Right lobe of liver (tissue), 6 donors: ENCODE results near the gene SLC17A9. TPM values are rescaled to one million over a fixed set of nuclear protein-coding genes. Genes with fewer than 3 reads are reported as not detected.

Source experiments
- ATAC-seq, 4 donors: fragments of 200-7000 bp; cut with Tn5 transposase; one replicate each; pipeline ENCODE4 v1.9.1; 2020; ENCODE audit warnings: mild to moderate bottlenecking in 4 of 4, moderate library complexity in 4 of 4
- DNase-seq, 3 donors: peaks; one replicate each; pipeline ENCODE4 v3.0.0-alpha.2; 2020
- H3K27ac ChIP-seq, 3 donors: fragments of 200-600 bp; one replicate each; pipeline ENCODE4 v1.8.0; 2022
- H3K27me3 ChIP-seq, 2 donors: fragments of 200-600 bp; one replicate each; pipeline ENCODE4 v1.8.0; 2022
- H3K36me3 ChIP-seq, 4 donors: fragments of 200-600 bp; sonication (generic) in 1 of 4; one replicate each; pipeline versions ENCODE4 v1.5.1 to v1.8.0; 2017 to 2022; ENCODE audit warnings: control low read depth in 1 of 4
- H3K4me1 ChIP-seq, 4 donors: fragments of 200-600 bp; sonication (generic) in 1 of 4; one replicate each; pipeline versions ENCODE4 v1.5.1 to v1.8.0; 2017 to 2022; ENCODE audit warnings: control low read depth in 1 of 4
- H3K4me3 ChIP-seq, 3 donors: fragments of 200-600 bp; one replicate each; pipeline ENCODE4 v1.8.0; 2022
- H3K9me3 ChIP-seq, 4 donors: fragments of 200-600 bp; sonication (generic) in 1 of 4; one replicate each; pipeline versions ENCODE4 v1.5.1 to v1.8.0; 2017 to 2022; ENCODE audit warnings: control low read depth in 1 of 4
- CTCF ChIP-seq, 4 donors: fragments of 200-600 bp in 3 of 4; fragments of 450-650 bp in 1 of 4; IDR thresholded peaks; one replicate each; pipeline versions ENCODE4 v1.5.1 to v1.8.0; 2016 to 2022; ENCODE audit warnings: antibody characterized with exemption in 4 of 4, mild to moderate bottlenecking in 2 of 4
- POLR2A ChIP-seq: fragments of 450-650 bp; IDR thresholded peaks from one replicate; pipeline ENCODE4 v1.6.1; 2017; ENCODE audit warnings: antibody characterized with exemption, mild to moderate bottlenecking
- WGBS: methylation state at CpG from one replicate; pipeline ENCODE4 v1.1.6; 2018; ENCODE audit warnings: low coverage, low lambda C conversion rate; ENCODE audit not compliant: insufficient coverage; ENCODE audit errors: missing lambda C conversion rate; 5-methylcytosine and 5-hydroxymethylcytosine counted together
- intact Hi-C, 2 donors: fragments of 100-400 bp; cut with DNase I; formaldehyde crosslinking; loops; one replicate each; pipeline versions ENCODE4 v1.11.2 to v1.14.1; 2022
- total RNA-seq, 6 experiments: library from RNA; depleted of rRNA in 2 of 6; stranded (reverse); fragments of >200 nt in 2 of 6; fragmentation: NEBNext Ultra II Directional in 3 of 6; extraction: Animal tissue kit (Norgen Biotek cat#: 25700) in 3 of 6; gene quantifications; one replicate each; pipeline versions ENCODE4 v1.1.0 to v1.2.4, GENCODE V29; 2016 to 2023
- donor health status: DM: no; HTN: yes; CAD: no.
- donor health status: DM: no; HTN: no; CAD: no.
- donor health status: DM: no; HTN: no; CAD: no.
- donor health status: DM: no; HTN: yes; CAD: no.
- donor health status: DM: no; HTN: yes; CAD: no.

SLC17A9 gene
- total RNA-seq, 6 experiments from 2014 or later = 29.8 to 99.4 (median 54.1) TPM

DNA sequence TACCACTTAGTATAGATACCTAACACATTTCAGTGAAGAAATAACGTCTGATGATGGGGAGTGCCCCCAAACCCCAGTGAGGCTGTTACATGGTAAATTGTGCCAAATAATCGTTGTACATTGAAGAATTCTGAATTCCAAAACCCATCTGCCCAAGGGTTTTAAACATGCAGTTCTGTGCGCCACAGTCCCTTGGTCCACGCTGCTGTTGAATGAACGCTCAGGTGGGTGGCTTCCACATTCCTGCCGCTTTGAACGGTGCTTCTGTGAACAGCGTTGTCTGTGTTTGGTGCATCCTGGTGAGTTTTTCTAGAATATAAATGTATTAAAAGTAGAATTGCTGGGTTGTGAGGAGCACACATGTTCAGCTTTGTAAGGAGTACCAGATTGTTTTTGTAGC lies 11.6 kb upstream of the SLC17A9 start:
- WGBS = 74% methylated on average over 6 of the region's 8 CpGs
- Histone ChIP-seq H3K27me3 (no peaks in the 10 kb centered on the region), H3K4me1 (peaks cover 0 to 21% (median 10%) of the 10 kb centered on the region in 4 donors), H3K9me3 (no peaks in the 10 kb centered on the region), H3K36me3 (peaks cover 6 to 54% (median 21%) of the 10 kb centered on the region in 4 donors), H3K4me3 (no peak overlapping the region), H3K27ac (no peak overlapping the region)
- intact Hi-C loops = no loop called here
- DNase-seq (no peak), ATAC-seq (no peak)
- TF ChIP-seq POLR2A (no peak), CTCF (IDR thresholded peaks at IDR 0.05) (no peak)

DNA sequence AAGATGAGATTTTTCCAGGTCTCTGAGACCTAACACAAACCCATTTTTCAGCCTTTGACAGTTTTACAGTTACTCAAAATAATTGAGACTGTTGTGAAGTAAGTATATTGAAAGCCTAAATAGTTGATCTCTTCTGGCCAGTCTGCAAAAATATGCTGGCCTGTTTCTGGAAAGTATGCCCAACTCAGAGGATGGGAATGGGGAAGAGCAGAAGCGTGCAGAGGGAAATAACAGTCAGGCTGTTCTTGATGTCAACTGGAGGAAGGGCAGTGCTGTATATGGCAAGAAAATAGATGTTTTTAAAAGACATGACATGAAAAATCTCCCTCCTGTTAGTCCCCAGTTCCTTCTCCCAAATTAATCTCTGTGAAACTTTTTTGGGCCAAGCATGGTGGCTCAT lies 10.7 kb upstream of the SLC17A9 start:
- no peak for DNase-seq
- H3K27me3 ChIP-seq = no peaks in the 10 kb centered on the region
- ATAC-seq = no peak
- no peak overlapping the region for H3K4me3 ChIP-seq
- peaks cover 0 to 21% (median 8%) of the 10 kb centered on the region in 4 donors for H3K4me1 ChIP-seq
- H3K36me3 ChIP-seq = peaks cover 6 to 62% (median 22%) of the 10 kb centered on the region in 4 donors
- TF ChIP-seq POLR2A (no peak), CTCF (IDR thresholded peaks at IDR 0.05) (no peak)
- intact Hi-C loops = no loop called here
- no peak overlapping the region for H3K27ac ChIP-seq
- WGBS = 100% methylated on average over 1 of the region's 1 CpG
- H3K9me3 ChIP-seq = no peaks in the 10 kb centered on the region

DNA sequence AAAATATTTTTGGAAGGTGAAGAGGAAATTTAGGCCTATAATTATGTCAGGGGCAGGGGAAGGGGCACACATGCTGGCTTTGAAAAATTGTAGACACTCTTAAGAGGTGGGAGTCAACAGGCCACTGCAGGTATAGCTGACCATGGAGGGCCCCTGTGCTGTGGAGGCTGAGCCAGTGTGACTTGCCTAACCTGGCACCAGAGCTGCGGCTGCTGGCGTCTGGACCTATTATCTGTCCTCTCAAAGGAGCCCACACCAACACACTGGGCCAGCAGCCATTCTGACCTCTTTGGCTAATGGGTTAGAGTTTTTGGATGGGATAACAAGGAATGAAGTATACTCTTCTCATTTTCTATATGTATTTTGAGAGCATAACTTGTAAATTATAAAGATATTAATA lies 10.1 kb upstream of the SLC17A9 start:
- Histone ChIP-seq H3K27ac (no peak overlapping the region), H3K4me3 (no peak overlapping the region), H3K4me1 (peaks cover 0 to 21% (median 8%) of the 10 kb centered on the region in 4 donors), H3K27me3 (no peaks in the 10 kb centered on the region), H3K9me3 (no peaks in the 10 kb centered on the region), H3K36me3 (peaks cover 6 to 67% (median 22%) of the 10 kb centered on the region in 4 donors)
- DNase-seq (no peak), ATAC-seq (no peak)
- TF ChIP-seq CTCF (IDR thresholded peaks at IDR 0.05) (no peak), POLR2A (no peak)
- no CpG with 5 or more reads among the region's 2 CpGs for WGBS
- intact Hi-C loops = no loop called here

DNA sequence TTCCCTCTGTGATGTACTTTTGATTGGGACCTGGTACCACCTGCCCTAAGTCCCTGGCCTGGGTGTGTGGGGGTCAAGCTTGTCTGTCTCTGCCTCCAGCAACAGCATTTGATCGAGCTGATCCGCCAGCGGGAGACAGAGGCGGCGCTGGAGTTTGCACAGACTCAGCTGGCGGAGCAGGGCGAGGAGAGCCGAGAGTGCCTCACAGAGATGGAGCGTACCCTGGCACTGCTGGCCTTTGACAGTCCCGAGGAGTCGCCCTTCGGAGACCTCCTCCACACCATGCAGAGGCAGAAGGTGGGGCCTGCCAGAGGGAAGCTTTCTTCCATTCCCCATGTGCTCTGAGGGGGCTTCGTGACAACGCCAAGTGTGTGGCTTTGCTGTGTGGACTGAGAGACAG lies 9.1 kb upstream of the SLC17A9 start:
- Histone ChIP-seq H3K36me3 (peaks cover 6 to 67% (median 22%) of the 10 kb centered on the region in 4 donors), H3K9me3 (no peaks in the 10 kb centered on the region), H3K27ac (no peak overlapping the region), H3K27me3 (no peaks in the 10 kb centered on the region), H3K4me1 (peaks cover 0 to 21% (median 8%) of the 10 kb centered on the region in 4 donors), H3K4me3 (no peak overlapping the region)
- ATAC-seq (no peak), DNase-seq (no peak)
- TF ChIP-seq CTCF (IDR thresholded peaks at IDR 0.05) (no peak), POLR2A (no peak)
- intact Hi-C loops = no loop called here
- WGBS = 88% methylated on average over 5 of the region's 14 CpGs

- H3K9me3 ChIP-seq = no peaks in the 10 kb centered on the region
- DNase-seq (no peak), ATAC-seq (no peak)
- no peaks in the 10 kb centered on the region for H3K27me3 ChIP-seq
- WGBS = 92% methylated on average over 8 of the region's 8 CpGs
- H3K4me1 ChIP-seq = peaks cover 0 to 21% (median 6%) of the 10 kb centered on the region in 4 donors
- peaks cover 6 to 67% (median 22%) of the 10 kb centered on the region in 4 donors for H3K36me3 ChIP-seq
- intact Hi-C loops = no loop called here
- no peak overlapping the region for H3K4me3 ChIP-seq
- no peak overlapping the region for H3K27ac ChIP-seq
- no peak for TF ChIP-seq CTCF (IDR thresholded peaks at IDR 0.05)
- no peak for TF ChIP-seq POLR2A
Measured at GRCh38 chr20:62944184-62944583, 8.3 kb upstream of the SLC17A9 start.
